GM13977 (cell line): Measurements from ENCODE around the gene SLC36A3.

ENCODE experiments used
- DNase-seq: peaks from one replicate; pipeline ENCODE4 v3.0.0; 2012; ENCODE audit warnings: low spot score
- CTCF ChIP-seq: IDR thresholded peaks from 2 replicates; pipeline ENCODE4 v1.5.1; 2012; ENCODE audit warnings: mild to moderate bottlenecking, control low read depth; ENCODE audit not compliant: insufficient read depth; ENCODE audit errors: extremely low read depth, missing control alignments
- in situ Hi-C: fragments of 300-500 bp; cut with MboI; formaldehyde crosslinking; loops from one replicate; pipeline ENCODE4 v1.12.0; 2022; ENCODE audit warnings: low sequenced_read_pairs, low pct_unique_long_range_greater_than_20kb, mixed read lengths, inconsistent platforms; ENCODE audit not compliant: unreplicated experiment

SLC36A3 gene

GRCh38 chr5:151227918-151228447, 75.6 kb downstream of the SLC36A3 start:
- DNase-seq = no peak
- no peak for TF ChIP-seq CTCF
- in situ Hi-C loops = no loop called here
